ENCODE data around the gene ZNF222.

ZNF222 gene

GRCh38 chr19:44051650-44052402 is 26.6 kb downstream of the ZNF222 start, which contains the start of gene ZNF223:
Gene ZNF223, plus strand, starts transcription at chr19:44052036. Its CDS starts 3,141 bp downstream, at chr19:44055177.
- peak; percentile 91 for FAIRE-seq
- DNase-seq (ENCODE audit: insufficient read length, low spot score) = peak; percentile 97

- FAIRE-seq (no peak), DNase-seq (ENCODE audit: insufficient read length, low spot score) (no peak)
These were observed 30.7 kb downstream of the ZNF222 start for GRCh38 chr19:44055870-44056269.

- FAIRE-seq = peak; percentile 73
- DNase-seq (ENCODE audit: insufficient read length, low spot score) = no peak
These were observed 34.0 kb downstream of the ZNF222 start for GRCh38 chr19:44059229-44059628.

GRCh38 chr19:44061038-44061437 is 35.9 kb downstream of the ZNF222 start:
- DNase-seq (ENCODE audit: insufficient read length, low spot score) (no peak), FAIRE-seq (no peak)

- no peak for DNase-seq (ENCODE audit: insufficient read length, low spot score)
- no peak for FAIRE-seq
These were observed 41.1 kb downstream of the ZNF222 start for GRCh38 chr19:44066305-44066704.

- FAIRE-seq (no peak), DNase-seq (ENCODE audit: insufficient read length, low spot score) (no peak)
These were observed 44.2 kb downstream of the ZNF222 start for GRCh38 chr19:44069415-44069814.

GRCh38 chr19:44071824-44072542 is 46.8 kb downstream of the ZNF222 start, which contains the start of gene ZNF284:
Gene ZNF284, plus strand, starts transcription at chr19:44072159. Its CDS starts 4,231 bp downstream, at chr19:44076390.
- peak; percentile 94 for DNase-seq (ENCODE audit: insufficient read length, low spot score)
- FAIRE-seq = peak; percentile 97

GRCh38 chr19:44072543-44073401 is 47.6 kb downstream of the ZNF222 start:
- DNase-seq (ENCODE audit: insufficient read length, low spot score) (no peak), FAIRE-seq (no peak)

GRCh38 chr19:44076325-44076724 is 51.1 kb downstream of the ZNF222 start:
- no peak for DNase-seq (ENCODE audit: insufficient read length, low spot score)
- no peak for FAIRE-seq
